HCT116 (cell line): ENCODE data around the gene TRIOBP. TPM values are rescaled to one million over a fixed set of nuclear protein-coding genes. Genes with fewer than 3 reads are reported as not detected.

Source experiments
- ATAC-seq: fragments of 200-7000 bp; cut with Tn5 transposase; 2 replicates; pipeline ENCODE4 v1.9.1; 2020; ENCODE audit warnings: mild to moderate bottlenecking, moderate library complexity
- BruUV-seq: library from RNA; stranded (reverse); fragments of 400-500 nt; replicated peaks from 2 replicates; lab custom pipeline; 2021; lab: Mats Ljungman, UMichigan
- CTCF ChIA-PET: fragments of 300-600 bp; sonication (Branson Sonifier 250); formaldehyde crosslinking; loops from one replicate; lab custom pipeline; 2021; ENCODE audit warnings: antibody characterized with exemption; lab: Charles Lee
- POLR2A ChIA-PET: fragments of 300-600, 350-600 bp; sonication (Branson Sonifier 250); formaldehyde crosslinking; loops from one replicate; lab custom pipeline; 2021; ENCODE audit warnings: antibody characterized with exemption; lab: Charles Lee
- RAD21 ChIA-PET, 2 experiments: fragments of 300-600 bp; sonication (Branson Sonifier 250); formaldehyde crosslinking; loops; one replicate each; lab custom pipeline; 2023; ENCODE audit warnings: low total read pairs in 2 of 2; ENCODE audit not compliant: uncharacterized antibody in 2 of 2, unreplicated experiment in 2 of 2, low non-redundant PET in 1 of 2; lab: Charles Lee
- DNase-seq: peaks from one replicate; pipeline ENCODE4 v3.0.0-alpha.2; 2010; ENCODE audit warnings: low read depth, low spot score
- H2AFZ ChIP-seq: fragments of 200-600 bp; shearing (Covaris generic), sonication (generic); 2 replicates; pipeline ENCODE4 v1.6.1; 2017; ENCODE audit warnings: low read depth, mixed run types, mixed read lengths, antibody characterized with exemption, low read length; ENCODE audit not compliant: poor library complexity, severe bottlenecking
- H3K27ac ChIP-seq: 2 replicates; pipeline ENCODE4 v1.5.1; 2012; ENCODE audit warnings: low read depth, low read length
- H3K27me3 ChIP-seq: fragments of 200-600 bp; sonication (generic); 2 replicates; pipeline ENCODE4 v1.6.1; 2016; ENCODE audit warnings: mixed run types, low read length, mixed read lengths; ENCODE audit not compliant: insufficient read depth
- H3K36me3 ChIP-seq, 2 experiments: fragments of 200-500 bp in 1 of 2; fragments of 200-600 bp in 1 of 2; sonication (Bioruptor generic) in 1 of 2; sonication (generic) in 1 of 2; 2 replicates each; pipeline versions ENCODE4 v1.5.1 to v1.6.1; 2014 to 2016; ENCODE audit warnings: low read length in 2 of 2, inconsistent platforms in 1 of 2, mixed read lengths in 1 of 2, mixed run types in 1 of 2; ENCODE audit not compliant: insufficient read depth in 2 of 2, control insufficient read depth in 1 of 2
- H3K4me1 ChIP-seq, 2 experiments: fragments of 200-600 bp in 1 of 2; sonication (generic) in 1 of 2; 2 replicates each; pipeline versions ENCODE4 v1.5.1 to v1.6.1; 2012 to 2017; ENCODE audit warnings: low read length in 2 of 2, inconsistent platforms in 1 of 2, mild to moderate bottlenecking in 1 of 2, mixed read lengths in 1 of 2, mixed run types in 1 of 2, moderate library complexity in 1 of 2; ENCODE audit not compliant: insufficient read depth in 2 of 2, control insufficient read depth in 1 of 2
- H3K4me2 ChIP-seq: fragments of 200-600 bp; sonication (generic); 2 replicates; pipeline ENCODE4 v1.6.1; 2017; ENCODE audit warnings: mixed run types, low read length, mixed read lengths
- H3K4me3 ChIP-seq, 2 experiments: fragments of 200-600 bp in 1 of 2; sonication (generic) in 1 of 2; replicated peaks in 1 of 2; 2 replicates each; pipeline ENCODE4 v1.5.1; 2011 to 2016; ENCODE audit warnings: low read length in 2 of 2, control low read depth in 1 of 2, low read depth in 1 of 2, mild to moderate bottlenecking in 1 of 2, mixed read lengths in 1 of 2, mixed run types in 1 of 2
- H3K79me2 ChIP-seq: fragments of 200-600 bp; sonication (generic); 2 replicates; pipeline ENCODE4 v1.6.1; 2017; ENCODE audit warnings: mild to moderate bottlenecking, mixed run types, low read length, moderate library complexity, mixed read lengths; ENCODE audit not compliant: insufficient read depth
- H3K9ac ChIP-seq: fragments of 200-600 bp; sonication (generic); 2 replicates; pipeline ENCODE4 v1.6.1; 2016; ENCODE audit warnings: low read length, mixed read lengths
- H3K9me2 ChIP-seq: fragments of 200-600 bp; sonication (generic), shearing (Covaris generic); 2 replicates; pipeline ENCODE4 v1.6.1; 2017; ENCODE audit warnings: mixed run types, mild to moderate bottlenecking, moderate library complexity; ENCODE audit not compliant: insufficient read depth
- H3K9me3 ChIP-seq, 2 experiments: fragments of 200-500 bp in 1 of 2; fragments of 200-600 bp in 1 of 2; sonication (Bioruptor generic) in 1 of 2; sonication (generic) in 1 of 2; 2 replicates each; pipeline ENCODE4 v1.6.1; 2014 to 2017; ENCODE audit warnings: low read length in 2 of 2, mixed read lengths in 2 of 2, inconsistent platforms in 1 of 2, low read depth in 1 of 2, mild to moderate bottlenecking in 1 of 2, mixed run types in 1 of 2, moderate library complexity in 1 of 2; ENCODE audit not compliant: control insufficient read depth in 1 of 2, insufficient read depth in 1 of 2
- H4K20me1 ChIP-seq: fragments of 200-600 bp; sonication (generic), shearing (Covaris generic); 2 replicates; pipeline ENCODE4 v1.6.1; 2017; ENCODE audit warnings: mixed run types, mild to moderate bottlenecking, moderate library complexity; ENCODE audit not compliant: insufficient read depth
- ATF3 ChIP-seq: IDR thresholded peaks from 2 replicates; pipeline ENCODE4 v1.6.1; 2012
- CTCF ChIP-seq, 3 experiments: fragments of 200-600 bp in 1 of 3; sonication (generic) in 1 of 3; IDR thresholded peaks in 2 of 3; conservative IDR thresholded peaks in 1 of 3; 2 replicates each; pipeline ENCODE4 v1.5.1; 2012 to 2017; ENCODE audit warnings: low read depth in 2 of 3, low read length in 2 of 3, antibody characterized with exemption in 1 of 3, borderline replicate concordance in 1 of 3, control low read depth in 1 of 3, mild to moderate bottlenecking in 1 of 3, mixed read lengths in 1 of 3, mixed run types in 1 of 3, moderate library complexity in 1 of 3; ENCODE audit not compliant: insufficient read depth in 1 of 3
- EZH2phosphoT487 ChIP-seq: fragments of 200-600 bp; IDR thresholded peaks from 2 replicates; pipeline ENCODE4 v1.6.1; 2018; ENCODE audit warnings: antibody characterized with exemption, borderline replicate concordance
- POLR2AphosphoS5 ChIP-seq: IDR thresholded peaks from 2 replicates; pipeline ENCODE4 v1.6.1; 2011; ENCODE audit warnings: mild to moderate bottlenecking, low read depth, low read length, moderate library complexity
- ZFX ChIP-seq: fragments of 450-650 bp; IDR thresholded peaks from 2 replicates; pipeline ENCODE4 v1.6.1; 2017
- intact Hi-C: fragments of 100-400 bp; cut with micrococcal nuclease; formaldehyde crosslinking; loops from 2 replicates; pipeline ENCODE4 v1.10.0; 2022
- total RNA-seq: library from RNA; stranded (reverse); gene quantifications from one replicate; pipeline ENCODE4 v1.2.1, GENCODE V29; 2021; ENCODE audit not compliant: unreplicated experiment

TRIOBP gene
- total RNA-seq, 1 experiment from 2014 or later: 244 TPM

- Histone ChIP-seq H3K27me3 (no peaks in the 10 kb centered on the region), H3K9me3 (no peaks in the 10 kb centered on the region), H3K9me2 (no peaks in the 10 kb centered on the region), H3K36me3 (no peaks in the 10 kb centered on the region; a peak in 1 of 4 replicates), H2AFZ (no peak overlapping the region), H3K27ac (peak overlapping the region; percentile 93; the same call in 1 of the 2 replicates), H4K20me1 (no peaks in the 10 kb centered on the region), H3K4me2 (peak overlapping the region; percentile 99), H3K79me2 (peaks cover 43% of the 10 kb centered on the region), H3K9ac (peak overlapping the region; percentile 99), H3K4me3 (peak overlapping the region; percentile 65 to 98), H3K4me1 (peaks cover 66 to 85% of the 10 kb centered on the region in 2 experiments)
- ATAC-seq: no peak
- POLR2A ChIA-PET: interaction anchor here (0.8 kb wide), 1 partner anchor 47 kb away, joined by 4 read pairs; no protein-coding TSS in a partner anchor
- RAD21 ChIA-PET: no interaction called here
- BruUV-seq: no TSS peak
- TF ChIP-seq ATF3 (no peak), CTCF (IDR thresholded peaks at IDR 0.05 in 2 of 3, conservative IDR thresholded peaks at IDR 0.05 in 1 of 3; ENCODE audit: borderline replicate concordance in 1 of 3, insufficient read depth in 1 of 3, low read depth in 2 of 3, low read length in 2 of 3) (0 out of 6 replicates have a peak, but pooled peaks of 2 of the 3 experiments have one; percentile 12 to 15)
- DNase-seq: no peak
- intact Hi-C loops: loop anchor here (5.0 kb wide), 2 partner anchors 38 to 47 kb away; partner anchors contain the start of gene TRIOBP
- CTCF ChIA-PET: no interaction called here
Measured at GRCh38 chr22:37744589-37744988, 47.7 kb downstream of the TRIOBP start.

GRCh38 chr22:37745548-37746365 lies 48.9 kb downstream of the TRIOBP start:
- H3K4me1 ChIP-seq: peaks cover 71 to 85% of the 10 kb centered on the region in 2 experiments
- no peaks in the 10 kb centered on the region for H3K9me2 ChIP-seq
- H3K36me3 ChIP-seq: no peaks in the 10 kb centered on the region; a peak in 1 of 4 replicates
- no TSS peak for BruUV-seq
- RAD21 ChIA-PET: no interaction called here
- peak overlapping the region; percentile 98 for H3K27ac ChIP-seq
- ATAC-seq (peak; percentile 47), DNase-seq (no peak)
- no peak overlapping the region for H2AFZ ChIP-seq
- intact Hi-C loops: loop anchor here (2.0 to 5.0 kb wide), 2 partner anchors 58 to 139 kb away; partner anchors contain the start of gene NOL12
- peak overlapping the region; percentile 99 for H3K9ac ChIP-seq
- H4K20me1 ChIP-seq: no peaks in the 10 kb centered on the region
- H3K79me2 ChIP-seq: peaks cover 55% of the 10 kb centered on the region
- no peaks in the 10 kb centered on the region for H3K27me3 ChIP-seq
- CTCF ChIA-PET: no interaction called here
- POLR2A ChIA-PET: no interaction called here
- peak overlapping the region; percentile 100 for H3K4me2 ChIP-seq
- TF ChIP-seq ZFX: 0 out of 2 replicates have a peak, but pooled peaks have one; percentile 16
- no peak for TF ChIP-seq EZH2phosphoT487
- TF ChIP-seq POLR2AphosphoS5: peak; percentile 30
- TF ChIP-seq, all 23 proteins: peak for 2
- peak overlapping the region; percentile 94 to 98 for H3K4me3 ChIP-seq
- no peaks in the 10 kb centered on the region for H3K9me3 ChIP-seq
